HG03135 (cell line): Measurements from ENCODE around the gene MORN4.
"Not testable (repeated sequence)": the region's sequence is repeated elsewhere in the genome, so short reads cannot be mapped to it uniquely, and the experiment has no call there.

ENCODE experiments used
- ATAC-seq: cut with Tn5 transposase; IDR thresholded peaks from one replicate; pipeline ENCODE4 v1.9.1; 2021; ENCODE audit warnings: mild to moderate bottlenecking, moderate library complexity; ENCODE audit not compliant: unreplicated experiment

The MORN4 gene

DNA sequence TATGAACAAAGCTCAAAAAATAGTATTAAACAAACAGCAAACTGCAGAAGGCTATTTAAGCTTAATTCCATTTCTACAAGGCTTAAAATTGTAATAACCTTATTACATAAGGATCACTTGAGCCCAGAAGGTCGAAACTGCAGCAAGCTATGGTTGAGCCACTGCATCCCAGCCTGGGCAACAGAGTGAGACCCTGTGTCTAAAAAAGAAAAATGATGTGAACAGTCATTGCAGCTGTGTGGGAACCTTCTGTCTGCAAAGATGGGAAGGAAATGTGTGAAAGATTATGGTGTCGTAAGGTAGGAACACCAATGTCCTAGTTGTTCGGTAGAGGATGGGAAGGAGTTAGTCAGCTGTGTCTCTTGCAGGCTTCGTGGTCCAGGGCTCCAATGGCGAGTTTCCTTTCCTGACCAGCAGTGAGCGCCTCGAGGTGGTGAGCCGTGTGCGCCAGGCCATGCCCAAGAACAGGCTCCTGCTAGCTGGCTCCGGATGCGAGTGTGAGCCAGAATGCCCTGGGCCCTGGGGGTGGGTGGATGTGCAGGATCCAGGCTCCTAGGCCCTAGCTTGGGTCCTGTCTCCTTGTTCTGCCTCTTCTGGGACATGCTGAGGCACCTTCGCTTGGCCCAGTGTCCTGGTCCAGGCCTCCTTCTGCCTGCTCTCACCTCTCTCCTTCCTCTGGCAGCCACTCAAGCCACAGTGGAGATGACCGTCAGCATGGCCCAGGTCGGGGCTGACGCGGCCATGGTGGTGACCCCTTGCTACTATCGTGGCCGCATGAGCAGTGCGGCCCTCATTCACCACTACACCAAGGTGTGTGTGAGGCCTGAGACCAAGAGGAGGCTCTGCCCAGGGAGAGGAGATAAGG lies 34.7 kb downstream of the MORN4 start:
- no peak for ATAC-seq

DNA sequence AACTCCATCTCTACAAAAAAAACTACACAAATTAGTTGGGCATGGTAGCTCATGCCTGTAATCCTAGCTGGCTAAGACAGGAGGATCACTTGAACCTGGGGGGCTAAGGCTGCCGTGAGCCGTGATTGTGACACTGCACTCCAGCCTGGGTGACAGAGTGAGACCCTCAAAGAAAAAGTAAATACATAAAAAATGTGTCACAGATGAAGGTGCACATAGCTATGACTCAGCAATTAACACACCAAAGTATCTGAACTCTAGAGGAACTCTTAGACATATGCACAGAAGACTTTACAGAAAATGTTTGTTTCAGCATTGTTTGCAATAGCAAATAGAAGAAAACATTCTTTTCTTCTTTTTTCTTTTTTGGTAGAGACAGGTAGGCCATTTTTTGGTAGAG lies 35.5 kb downstream of the MORN4 start:
- no peak for ATAC-seq

DNA sequence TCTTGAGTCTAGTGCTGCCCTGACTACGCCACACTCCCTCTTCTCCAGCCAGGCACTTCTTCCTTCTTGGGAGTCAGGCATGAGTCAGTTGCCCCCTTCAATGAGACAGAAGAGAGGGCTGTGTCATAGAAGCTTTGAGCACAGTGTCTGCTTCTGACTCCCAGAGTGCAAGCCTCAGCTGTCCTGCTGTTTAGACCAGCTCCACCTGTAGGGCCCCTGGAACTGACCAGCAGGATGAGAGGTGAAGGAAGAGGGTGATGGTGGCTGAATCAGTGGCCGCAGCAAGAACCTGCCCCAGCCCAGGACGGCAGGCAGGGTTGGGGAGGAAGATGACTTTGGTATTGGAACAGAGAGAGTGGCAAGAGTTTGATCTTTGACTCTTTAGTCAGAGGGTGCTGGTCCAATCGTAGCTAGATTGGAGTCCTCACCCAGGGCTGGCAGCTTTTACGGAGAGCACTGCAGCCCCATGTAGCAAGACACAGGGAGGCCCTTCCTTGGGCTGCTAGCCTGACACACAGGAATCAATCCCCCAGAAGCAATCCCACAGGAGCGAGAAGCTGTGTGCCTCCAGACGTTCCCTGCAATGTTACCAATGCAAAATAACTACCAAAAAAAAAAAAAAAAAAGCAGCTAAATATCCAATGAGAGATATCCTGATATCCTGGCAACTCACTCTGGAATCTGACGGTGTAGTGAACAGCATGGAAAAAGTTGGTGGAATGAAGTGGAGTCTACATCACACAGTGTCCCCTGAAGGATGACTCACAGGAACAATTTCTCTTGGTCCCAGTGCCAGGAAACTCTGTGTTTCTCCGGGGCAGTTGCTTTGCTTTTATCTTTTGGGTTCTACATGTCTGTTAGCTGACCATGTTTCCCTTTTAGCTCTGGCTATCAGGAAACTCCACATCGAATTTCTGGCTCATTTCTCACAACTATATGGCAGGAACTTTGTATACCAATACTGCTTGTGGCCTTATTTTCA lies 36.9 kb downstream of the MORN4 start:
- ATAC-seq = no peak

DNA sequence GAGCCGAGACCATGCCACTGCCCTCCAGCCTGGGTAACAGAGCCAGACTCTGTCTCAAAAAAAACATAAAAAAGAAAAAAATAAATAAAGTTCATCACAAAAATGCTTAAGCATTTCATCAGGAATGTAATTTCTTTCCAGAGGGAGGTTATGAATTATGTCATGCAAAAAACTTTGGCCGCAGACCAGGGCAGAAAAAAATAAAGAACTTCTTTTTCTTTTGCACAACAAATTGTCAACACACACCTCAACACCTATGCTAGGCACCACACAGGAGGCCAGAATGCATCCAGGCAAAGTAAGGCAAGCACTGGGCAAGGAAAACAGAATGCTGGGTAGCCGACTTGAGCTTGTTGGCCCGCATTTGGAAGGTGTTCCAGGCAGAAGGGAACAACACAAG lies 39.9 kb downstream of the MORN4 start:
- no peak for ATAC-seq

DNA sequence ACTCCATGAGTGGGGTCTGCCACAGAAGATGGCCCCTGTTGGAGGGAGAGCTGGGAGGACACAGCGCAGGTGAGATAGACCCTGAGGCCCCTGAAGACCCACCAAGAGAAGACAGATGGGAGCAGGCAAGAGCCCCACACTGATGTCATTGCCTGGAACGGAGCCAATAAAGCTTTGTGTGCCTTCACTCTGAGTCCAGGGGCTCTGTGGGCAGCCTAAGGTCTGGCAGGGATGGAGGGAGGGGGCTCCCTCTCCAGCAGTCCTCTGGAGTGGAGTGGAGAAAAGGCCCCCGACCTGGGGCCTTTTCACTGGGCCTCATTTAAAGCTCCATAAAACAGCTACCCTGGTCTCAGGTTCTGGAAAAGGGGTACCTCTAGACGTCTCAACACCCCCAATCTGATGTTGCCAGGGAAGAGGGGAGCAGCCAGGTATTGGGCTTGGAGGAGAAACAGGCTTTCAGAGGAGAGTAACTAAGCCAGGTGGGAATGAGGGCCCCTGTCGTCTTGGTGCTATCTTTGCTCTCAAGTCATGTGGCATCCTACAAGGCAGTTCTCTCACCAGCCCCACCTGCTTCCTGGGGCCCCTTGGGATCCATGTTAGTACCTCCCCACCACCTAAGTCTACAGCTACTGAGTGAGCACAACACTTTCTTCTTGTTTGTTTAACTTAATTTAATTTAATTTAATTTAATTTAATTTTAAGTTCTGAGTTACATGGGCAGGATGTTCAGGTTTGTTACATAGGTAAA lies 42.4 kb downstream of the MORN4 start:
- no peak for ATAC-seq

DNA sequence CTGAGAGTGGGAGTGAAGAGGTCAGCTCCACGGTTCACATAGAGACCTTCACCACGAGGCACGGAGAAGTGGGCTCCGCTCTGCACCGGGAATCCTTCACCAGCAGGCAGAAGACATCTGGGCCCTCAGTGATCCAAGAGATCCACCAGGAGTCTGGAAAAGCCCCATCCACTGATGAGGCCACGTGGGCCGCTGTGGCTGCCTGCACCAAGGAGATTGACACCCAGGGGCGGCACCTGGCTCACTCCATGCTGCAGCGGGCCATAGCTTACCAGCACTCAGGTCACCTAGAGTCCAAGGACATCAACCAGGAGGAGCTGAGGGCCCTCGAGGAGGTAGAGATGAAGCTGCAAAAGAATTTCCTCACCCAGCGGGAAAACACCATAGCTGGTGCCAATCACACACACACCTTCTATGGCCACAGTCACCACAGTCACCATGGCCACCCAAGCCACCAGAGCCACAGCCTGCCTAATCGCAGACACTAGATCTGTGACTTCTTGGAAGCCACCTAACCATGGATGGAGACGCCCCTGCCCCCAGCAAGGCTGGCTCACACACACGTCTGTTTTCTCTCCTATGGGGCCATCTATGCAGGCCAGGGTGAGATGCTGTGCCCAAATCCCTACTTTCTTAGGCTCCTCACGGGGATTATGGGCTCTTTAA lies 43.1 kb downstream of the MORN4 start:
- no peak for ATAC-seq

DNA sequence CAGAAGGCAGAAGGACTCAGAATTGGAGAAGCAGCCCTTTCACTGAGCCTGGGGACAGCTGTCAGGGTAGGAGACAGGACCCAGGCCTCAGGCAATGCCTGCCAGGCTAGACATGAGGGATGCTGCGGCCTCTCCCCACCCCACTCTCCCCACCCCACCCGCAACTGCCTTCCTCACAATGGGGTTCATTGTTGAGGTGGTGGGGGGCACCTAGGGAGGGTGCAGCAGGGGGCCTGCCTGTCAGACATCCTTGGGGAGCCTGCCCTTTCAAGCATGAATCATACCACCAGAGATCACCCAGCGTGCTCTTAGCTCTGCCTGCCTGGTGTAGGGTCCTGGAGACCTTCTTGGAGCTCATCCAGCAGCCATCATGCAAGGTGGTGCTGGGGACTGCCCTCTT lies 43.8 kb downstream of the MORN4 start, which contains the start of gene C10orf62:
C10orf62 (plus strand) TSS at position 243 of the 400 bp plus-strand sequence. CDS start 177 bp downstream, outside the sequence.
- ATAC-seq = no peak

DNA sequence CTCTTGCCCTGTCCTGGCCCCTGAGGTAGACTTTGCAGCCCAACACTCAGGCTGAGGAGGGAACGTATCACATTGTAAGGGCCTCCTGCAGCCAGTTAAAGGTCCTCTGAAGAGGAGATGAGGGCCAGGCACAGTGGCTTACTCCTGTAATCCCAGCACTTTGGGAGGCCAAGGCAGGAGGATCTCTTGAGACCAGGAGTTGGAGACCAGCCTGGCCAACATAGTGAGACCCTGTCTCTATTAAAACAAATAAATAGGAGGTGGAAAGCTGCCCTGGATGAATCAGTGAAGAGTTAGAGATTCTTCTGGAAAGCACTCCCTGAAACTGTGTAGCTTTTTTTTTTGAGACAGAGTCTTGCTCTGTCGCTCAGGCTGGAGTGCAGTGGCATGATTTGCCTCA lies 46.1 kb downstream of the MORN4 start:
- ATAC-seq = no peak

DNA sequence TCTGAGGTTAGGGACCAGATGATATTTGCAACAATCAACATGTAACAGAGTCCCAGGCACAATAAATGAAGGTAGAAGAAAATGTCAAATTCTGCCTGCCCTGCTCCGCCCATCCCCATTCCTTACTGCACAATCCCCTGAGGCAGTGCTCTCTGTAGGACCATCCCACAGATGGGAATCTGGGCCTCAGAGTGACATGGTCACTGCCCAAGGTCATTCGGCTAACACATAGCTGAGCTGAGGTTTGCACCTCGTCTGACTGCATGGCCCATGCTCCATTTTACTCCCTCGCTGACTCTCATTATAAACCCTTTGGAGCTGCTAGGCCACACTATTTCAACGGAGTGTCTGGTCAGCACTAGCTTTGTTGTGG lies 47.9 kb downstream of the MORN4 start:
- no peak for ATAC-seq

DNA sequence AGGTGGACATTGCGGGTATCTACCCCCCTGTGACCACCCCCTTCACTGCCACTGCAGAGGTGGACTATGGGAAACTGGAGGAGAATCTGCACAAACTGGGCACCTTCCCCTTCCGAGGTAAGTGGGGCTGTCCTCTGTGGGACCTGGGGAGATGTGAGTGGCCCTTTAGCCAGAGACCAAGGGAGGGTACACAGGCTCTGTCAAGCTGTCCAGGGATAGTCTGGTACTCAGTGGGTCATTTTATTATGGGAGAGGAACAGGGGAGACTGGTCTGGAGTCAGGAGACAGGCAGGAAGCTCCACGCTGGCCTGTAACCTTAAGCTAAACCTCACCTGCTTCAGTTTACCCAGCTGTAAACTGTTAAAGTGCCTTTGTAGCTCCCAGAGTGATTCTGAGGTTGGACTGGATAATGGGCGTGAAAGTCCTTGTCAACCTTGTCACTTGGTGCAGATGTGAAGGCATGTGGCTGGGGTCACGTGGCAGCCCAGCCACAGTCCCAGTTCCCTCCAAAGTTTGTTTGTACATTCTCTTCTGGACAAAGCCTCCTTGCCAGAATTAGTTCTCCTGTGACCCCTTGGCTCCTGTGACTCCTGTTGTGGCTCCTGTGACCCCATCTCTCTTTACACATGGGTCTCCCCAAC lies 48.4 kb downstream of the MORN4 start:
- no peak for ATAC-seq

DNA sequence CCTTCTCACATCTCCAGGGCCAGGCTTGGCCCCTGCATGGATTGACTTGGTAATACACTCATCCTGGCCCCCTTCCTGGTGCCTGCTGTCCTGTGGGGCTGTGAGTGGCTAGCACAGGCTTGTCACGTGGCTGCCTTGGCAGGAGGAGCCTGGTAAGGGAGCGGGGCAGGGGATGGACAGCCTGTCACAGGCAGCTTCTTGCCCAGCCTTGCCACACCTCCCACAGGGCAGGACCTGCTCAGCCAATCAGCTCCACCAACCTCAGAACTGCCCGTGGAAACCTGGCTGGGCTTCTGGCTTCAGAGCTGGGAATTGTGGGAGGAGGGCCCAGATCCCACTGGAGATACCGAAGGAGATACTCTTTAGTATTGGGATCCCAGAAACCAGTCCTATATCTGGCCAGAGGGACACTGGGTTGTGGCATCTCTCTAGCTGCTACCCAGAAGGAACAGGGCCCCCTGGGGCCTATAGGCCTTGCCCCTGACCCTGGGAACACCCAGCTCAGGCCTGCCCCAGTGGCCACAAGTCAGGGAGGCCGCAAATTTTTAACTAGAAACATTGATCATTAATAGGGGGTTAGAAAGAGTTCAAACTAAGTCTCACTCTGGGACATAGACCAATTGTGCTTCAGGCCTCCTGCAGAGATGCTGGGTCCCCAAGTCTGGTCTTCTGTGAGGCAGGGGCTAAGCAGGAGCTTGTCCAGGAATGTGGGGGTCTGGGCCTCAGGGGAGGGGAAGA lies 49.1 kb downstream of the MORN4 start, which contains the start of gene HOGA1:
HOGA1 (plus strand) TSS at position 330 of the 738 bp plus-strand sequence; CDS start at position 645, 315 bp downstream.
- peak; percentile 65 for ATAC-seq

DNA sequence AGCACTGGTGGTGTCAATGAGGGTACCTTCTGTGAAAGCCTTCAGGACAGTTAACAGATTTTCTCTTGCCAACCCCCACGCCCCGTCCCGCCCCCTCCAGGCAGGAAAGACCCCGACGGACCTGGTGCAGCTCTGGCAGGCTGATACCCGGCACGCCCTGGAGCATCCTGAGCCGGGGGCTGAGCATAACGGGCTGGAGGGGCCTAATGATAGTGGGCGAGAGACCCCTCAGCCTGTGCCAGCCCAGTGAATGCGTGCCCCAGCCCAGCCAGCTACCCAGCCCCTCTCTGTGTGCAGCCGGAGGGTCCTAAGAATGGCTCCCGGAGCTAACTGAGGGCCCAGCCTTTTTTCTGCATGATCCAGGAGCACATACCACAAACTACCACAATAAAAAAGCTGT lies 49.8 kb downstream of the MORN4 start:
- ATAC-seq = no peak

DNA sequence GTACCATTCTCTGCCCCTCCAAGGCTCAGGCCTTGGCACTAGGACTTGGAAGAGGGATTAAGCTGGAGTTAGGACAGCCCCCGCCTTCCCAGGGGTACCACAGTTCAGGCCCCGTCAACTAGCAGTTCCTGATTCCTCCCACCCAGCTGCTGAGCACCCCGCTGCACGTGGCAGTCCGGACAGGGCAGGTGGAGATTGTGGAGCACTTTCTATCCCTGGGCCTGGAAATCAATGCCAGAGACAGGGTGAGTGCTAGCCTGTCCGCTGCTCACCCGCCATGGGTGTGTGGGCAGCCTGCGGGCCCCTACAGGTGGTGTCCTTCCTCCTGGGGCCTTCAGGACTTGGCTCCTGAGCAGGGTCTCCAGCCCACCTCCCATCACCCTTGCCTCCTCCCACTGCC lies 51.1 kb downstream of the MORN4 start:
- ATAC-seq = no peak

DNA sequence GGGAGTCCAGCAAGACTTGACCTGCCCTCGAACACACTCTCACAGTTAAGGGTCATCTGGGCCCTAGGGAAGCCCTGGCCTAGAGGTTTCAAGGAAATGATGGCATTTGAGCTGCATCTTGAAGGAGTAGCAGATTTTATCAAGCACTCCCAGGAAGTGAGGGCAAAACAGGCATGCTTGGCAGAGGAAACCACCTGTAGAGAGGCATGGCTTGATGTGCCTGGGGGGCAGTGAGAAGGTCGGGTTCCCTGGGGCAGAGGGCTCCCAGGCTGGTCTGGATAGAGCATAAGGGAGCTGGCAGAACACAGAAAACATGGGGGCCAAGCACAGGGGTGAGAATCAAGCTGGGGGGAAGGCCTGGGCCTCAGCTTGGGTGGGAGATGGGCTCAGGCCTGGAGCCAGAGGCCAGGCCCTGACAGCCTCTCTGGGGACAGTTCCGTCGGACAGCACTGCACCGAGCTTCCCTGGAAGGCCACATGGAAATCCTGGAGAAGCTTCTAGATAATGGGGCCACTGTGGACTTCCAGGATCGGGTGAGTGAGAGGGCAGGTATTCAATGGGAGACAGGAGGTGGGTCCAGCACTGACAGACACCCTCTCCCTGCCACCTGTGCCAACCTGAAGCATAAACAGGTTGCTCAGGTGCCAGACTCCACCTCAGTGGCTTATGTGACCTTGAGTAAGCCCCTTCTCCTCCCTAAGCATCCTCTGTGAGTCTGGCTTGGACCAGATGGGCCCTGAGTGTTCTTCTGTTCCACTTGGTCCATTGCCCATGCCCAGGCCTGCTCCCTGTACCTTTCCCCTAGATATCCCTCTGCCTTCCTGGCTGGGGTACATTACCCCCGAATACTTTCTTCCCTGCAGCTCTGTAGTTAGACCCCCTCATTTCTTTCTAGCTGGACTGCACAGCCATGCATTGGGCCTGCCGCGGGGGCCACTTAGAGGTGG lies 52.6 kb downstream of the MORN4 start:
- ATAC-seq = no peak

DNA sequence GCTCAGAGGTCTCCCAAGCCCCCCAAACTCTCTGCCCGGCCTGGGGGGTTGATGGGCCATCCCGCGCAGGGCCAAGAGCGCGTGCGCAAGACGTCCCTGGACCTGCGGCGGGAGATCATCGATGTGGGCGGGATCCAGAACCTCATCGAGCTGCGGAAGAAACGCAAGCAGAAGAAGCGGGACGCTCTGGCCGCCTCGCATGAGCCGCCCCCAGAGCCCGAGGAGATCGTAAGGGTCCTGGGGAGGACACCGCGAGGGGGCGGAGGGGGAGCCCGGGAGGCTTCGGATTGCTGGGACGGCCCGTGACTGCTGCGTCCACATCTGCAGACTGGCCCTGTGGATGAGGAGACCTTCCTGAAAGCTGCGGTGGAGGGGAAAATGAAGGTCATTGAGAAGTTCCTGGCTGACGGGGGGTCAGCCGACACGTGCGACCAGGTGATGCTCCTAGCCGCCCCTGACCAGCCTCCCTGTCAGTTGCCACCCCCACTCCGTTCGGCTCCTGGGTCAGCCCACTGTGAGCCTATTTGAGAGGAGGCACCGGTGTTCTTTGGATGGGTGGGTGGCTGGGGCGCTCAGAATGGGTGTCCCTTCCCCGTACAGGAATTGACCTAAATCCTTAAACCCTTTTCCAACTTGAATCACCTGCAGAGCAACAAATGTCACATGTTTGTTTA lies 55.0 kb downstream of the MORN4 start:
- no peak for ATAC-seq

DNA sequence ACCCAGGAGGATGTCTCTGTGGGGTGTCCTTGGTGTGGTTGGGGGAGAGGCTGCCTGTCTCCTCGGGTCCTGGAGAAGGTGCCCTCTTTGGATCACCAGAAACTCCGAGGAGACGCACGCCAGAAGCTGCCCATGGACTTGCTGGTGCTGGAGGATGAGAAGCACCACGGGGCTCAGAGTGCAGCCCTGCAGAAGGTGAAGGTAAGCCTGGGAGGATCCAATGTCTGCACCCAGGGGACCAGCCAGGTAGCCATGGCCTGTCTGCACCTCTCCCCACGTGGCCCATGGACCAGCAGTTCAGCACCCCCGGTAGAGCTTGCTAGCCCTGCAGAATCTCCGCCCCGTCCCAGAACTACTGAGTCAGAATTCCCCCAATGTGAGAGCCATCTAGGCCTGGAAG lies 55.6 kb downstream of the MORN4 start:
- no peak for ATAC-seq

DNA sequence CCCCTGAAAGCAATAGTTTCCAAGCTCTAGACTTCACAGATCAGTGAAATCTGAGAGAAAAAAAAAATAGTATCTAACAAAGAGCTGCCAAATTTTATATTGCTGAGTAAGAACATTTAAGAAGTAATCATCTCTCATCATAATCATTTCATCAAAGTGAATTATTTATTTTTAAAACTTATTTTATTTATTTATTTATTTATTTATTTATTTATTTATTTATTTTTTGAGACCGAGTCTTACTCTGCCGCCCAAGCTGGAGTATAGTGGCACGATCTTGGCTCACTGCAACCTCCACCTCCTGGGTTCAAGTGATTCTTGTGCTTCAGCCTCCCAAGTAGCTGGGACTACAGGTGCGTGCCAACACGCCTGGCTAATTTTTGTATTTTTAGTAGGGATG lies 56.8 kb downstream of the MORN4 start:
- not testable (repeated sequence) for ATAC-seq
